ENCODE data around the gene RUNX1. TPM values are rescaled to one million over a fixed set of nuclear protein-coding genes. Genes with fewer than 3 reads are reported as not detected.
A peak's percentile ranks its signal among the peaks of the same experiment; 100 is the strongest.

Gene RUNX1
- total RNA-seq, 1 experiment from 2014 or later: 55.2 TPM

DNA sequence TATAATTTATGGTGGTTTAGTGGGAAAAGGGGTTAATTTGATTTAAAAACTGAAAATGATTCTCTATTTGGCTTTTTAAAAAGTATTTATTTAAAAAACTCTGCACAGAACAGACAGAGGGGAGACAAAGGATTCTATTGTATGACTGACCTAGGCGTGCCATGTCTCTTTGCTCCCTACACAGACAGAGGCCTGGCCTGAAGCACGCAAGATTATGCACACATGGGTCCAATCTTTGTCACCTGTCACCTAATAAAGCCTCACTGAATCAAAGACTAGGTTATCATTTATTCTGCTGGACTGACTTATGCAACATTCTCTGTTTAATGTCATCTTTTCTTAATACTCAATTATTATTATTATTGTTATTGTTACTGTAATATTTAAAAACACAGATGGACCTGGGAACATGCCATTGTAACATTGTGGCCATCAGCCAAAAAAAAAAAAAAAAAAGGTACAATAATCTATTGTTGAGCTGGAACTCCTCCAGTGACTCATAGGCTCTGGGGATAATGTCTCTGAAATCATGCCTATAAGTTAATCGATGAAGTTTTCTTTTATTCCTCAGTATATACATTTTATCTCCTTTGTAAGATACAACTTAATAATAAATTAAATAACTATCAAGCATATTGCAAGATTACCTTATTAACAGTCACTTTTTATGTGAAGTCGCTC is 112.1 kb downstream of the RUNX1 start:
- Histone ChIP-seq H3K36me3 (ENCODE audit: low read depth, low read length) (no peaks in the 10 kb centered on the region), H3K4me1 (ENCODE audit: insufficient read depth, low read length) (peaks cover 43% of the 10 kb centered on the region), H3K4me3 (ENCODE audit: low read length) (no peak overlapping the region), H2AFZ (ENCODE audit: low read length) (no peak overlapping the region), H3K27me3 (ENCODE audit: low read length) (no peaks in the 10 kb centered on the region), H3F3A (ENCODE audit: low read length, unreplicated experiment) (no peaks in the 10 kb centered on the region), H3K9ac (ENCODE audit: low read length) (no peak overlapping the region), H3K79me2 (ENCODE audit: low read length) (peaks cover 16% of the 10 kb centered on the region; the same call in 1 of the 2 replicates), H3K4me2 (ENCODE audit: low read length) (no peak overlapping the region), H3K27ac (ENCODE audit: low read length) (no peak overlapping the region), H3K9me3 (ENCODE audit: low read length) (no peaks in the 10 kb centered on the region), H3K9me2 (replicated peaks; ENCODE audit: low read length) (no peaks in the 10 kb centered on the region), H4K20me1 (ENCODE audit: low read length) (no peaks in the 10 kb centered on the region)
- no TSS peak for BruUV-seq (replicated peaks)
- POLR2A ChIA-PET (ENCODE audit: unreplicated experiment): interaction anchor here (0.6 kb wide), 1 partner anchor 789 kb away, joined by 11 read pairs; no protein-coding TSS in a partner anchor
- peak; percentile 59 for DNase-seq
- CTCF ChIA-PET: interaction anchor here (0.6 kb wide), 2 partner anchors 46 to 463 kb away, joined by 3 to 5 read pairs; no protein-coding TSS in a partner anchor
- intact Hi-C loops (cut with micrococcal nuclease): loop anchor here (1.0 to 5.0 kb wide), 3 partner anchors 28 to 110 kb away; no protein-coding TSS in a partner anchor
- TF ChIP-seq EZH2phosphoT487 (IDR thresholded peaks at IDR 0.05; ENCODE audit: borderline replicate concordance, low read length): no peak
- TF ChIP-seq, protein P1, sequence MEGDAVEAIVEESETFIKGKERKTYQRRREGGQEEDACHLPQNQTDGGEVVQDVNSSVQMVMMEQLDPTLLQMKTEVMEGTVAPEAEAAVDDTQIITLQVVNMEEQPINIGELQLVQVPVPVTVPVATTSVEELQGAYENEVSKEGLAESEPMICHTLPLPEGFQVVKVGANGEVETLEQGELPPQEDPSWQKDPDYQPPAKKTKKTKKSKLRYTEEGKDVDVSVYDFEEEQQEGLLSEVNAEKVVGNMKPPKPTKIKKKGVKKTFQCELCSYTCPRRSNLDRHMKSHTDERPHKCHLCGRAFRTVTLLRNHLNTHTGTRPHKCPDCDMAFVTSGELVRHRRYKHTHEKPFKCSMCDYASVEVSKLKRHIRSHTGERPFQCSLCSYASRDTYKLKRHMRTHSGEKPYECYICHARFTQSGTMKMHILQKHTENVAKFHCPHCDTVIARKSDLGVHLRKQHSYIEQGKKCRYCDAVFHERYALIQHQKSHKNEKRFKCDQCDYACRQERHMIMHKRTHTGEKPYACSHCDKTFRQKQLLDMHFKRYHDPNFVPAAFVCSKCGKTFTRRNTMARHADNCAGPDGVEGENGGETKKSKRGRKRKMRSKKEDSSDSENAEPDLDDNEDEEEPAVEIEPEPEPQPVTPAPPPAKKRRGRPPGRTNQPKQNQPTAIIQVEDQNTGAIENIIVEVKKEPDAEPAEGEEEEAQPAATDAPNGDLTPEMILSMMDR (conservative IDR thresholded peaks at IDR 0.05; ENCODE audit: low read depth, low read length): no peak
- TF ChIP-seq EZH2 (IDR thresholded peaks at IDR 0.05; ENCODE audit: low read length, unreplicated experiment): no peak
- no peak for ATAC-seq

DNA sequence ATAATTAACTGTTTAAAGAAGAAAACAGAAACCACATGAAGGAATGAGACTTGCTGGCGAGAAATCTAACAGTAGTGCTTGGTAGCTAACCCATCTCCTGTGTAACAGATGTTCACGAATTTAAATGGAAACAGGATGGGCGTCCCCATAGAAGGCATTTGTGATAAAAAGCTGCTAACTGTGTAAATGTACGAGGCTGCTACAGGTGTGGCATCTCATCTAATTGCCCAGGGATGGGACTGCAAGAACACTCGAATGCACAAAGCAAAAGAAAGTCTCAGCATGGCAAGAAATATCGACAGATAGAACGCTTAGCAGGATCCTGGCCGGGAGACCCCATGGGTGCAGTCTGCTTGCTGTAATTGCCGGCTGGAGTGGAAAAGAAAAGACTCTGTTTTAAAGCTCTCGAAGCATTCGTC is 112.7 kb downstream of the RUNX1 start:
- intact Hi-C loops (cut with micrococcal nuclease): loop anchor here (1.0 to 5.0 kb wide), 3 partner anchors 29 to 111 kb away; no protein-coding TSS in a partner anchor
- Histone ChIP-seq H3K9ac (ENCODE audit: low read length) (no peak overlapping the region), H4K20me1 (ENCODE audit: low read length) (no peaks in the 10 kb centered on the region), H3K4me2 (ENCODE audit: low read length) (peak overlapping the region; percentile 35), H3K79me2 (ENCODE audit: low read length) (peaks cover 16% of the 10 kb centered on the region; the same call in 1 of the 2 replicates), H3K4me3 (ENCODE audit: low read length) (no peak overlapping the region), H3K9me3 (ENCODE audit: low read length) (no peaks in the 10 kb centered on the region), H3K9me2 (replicated peaks; ENCODE audit: low read length) (no peaks in the 10 kb centered on the region), H3K27ac (ENCODE audit: low read length) (peak overlapping the region; percentile 15), H2AFZ (ENCODE audit: low read length) (no peak overlapping the region), H3K36me3 (ENCODE audit: low read depth, low read length) (no peaks in the 10 kb centered on the region), H3K4me1 (ENCODE audit: insufficient read depth, low read length) (peaks cover 43% of the 10 kb centered on the region), H3K27me3 (ENCODE audit: low read length) (no peaks in the 10 kb centered on the region), H3F3A (ENCODE audit: low read length, unreplicated experiment) (no peaks in the 10 kb centered on the region)
- TF ChIP-seq EZH2phosphoT487 (IDR thresholded peaks at IDR 0.05; ENCODE audit: borderline replicate concordance, low read length): no peak
- TF ChIP-seq, protein P1 (conservative IDR thresholded peaks at IDR 0.05; ENCODE audit: low read depth, low read length): no peak
- TF ChIP-seq EZH2 (IDR thresholded peaks at IDR 0.05; ENCODE audit: low read length, unreplicated experiment): no peak
- ChIA-PET CTCF (interaction anchor here (0.6 to 0.7 kb wide), 2 partner anchors 295 to 464 kb away, joined by 3 to 7 read pairs; no protein-coding TSS in a partner anchor), POLR2A (ENCODE audit: unreplicated experiment) (interaction anchor here (0.7 kb wide), 1 partner anchor 16 kb away, joined by 5 read pairs; no protein-coding TSS in a partner anchor)
- peak; percentile 25; the same call in 1 of the 2 replicates for ATAC-seq
- DNase-seq: no peak
- BruUV-seq (replicated peaks): no TSS peak
